OCI-LY3 (cell line): ENCODE data around the gene CARD19.

ENCODE experiments used
- H2AFZ ChIP-seq: fragments of 200-600, 300-600 bp; shearing (Covaris generic); 2 replicates; pipeline ENCODE4 v1.6.0; 2014; ENCODE audit warnings: antibody characterized with exemption, low read depth, low read length
- H3K27ac ChIP-seq: fragments of 200-600, 300-600 bp; sonication (generic); 2 replicates; pipeline ENCODE4 v1.5.1; 2014; ENCODE audit warnings: mild to moderate bottlenecking, low read length, moderate library complexity, mixed read lengths
- H3K27me3 ChIP-seq: fragments of 200-600, 300-600 bp; sonication (generic); 2 replicates; pipeline ENCODE4 v1.6.1; 2014; ENCODE audit warnings: low read depth, low read length, mixed read lengths
- H3K36me3 ChIP-seq: fragments of 200-600, 300-600 bp; sonication (generic); replicated peaks from 2 replicates; pipeline ENCODE3; 2014; ENCODE audit warnings: low read depth, low read length, mixed read lengths
- H3K4me1 ChIP-seq: fragments of 300-600, 200-600 bp; sonication (generic); 2 replicates; pipeline ENCODE4 v1.6.1; 2014; ENCODE audit warnings: low read length, mixed read lengths
- H3K4me2 ChIP-seq: fragments of 200-600, 300-600 bp; sonication (generic); 2 replicates; pipeline ENCODE4 v1.6.1; 2014; ENCODE audit warnings: low read length, mixed read lengths
- H3K4me3 ChIP-seq: fragments of 300-600, 200-600 bp; sonication (generic); 2 replicates; pipeline ENCODE4 v1.5.1; 2014; ENCODE audit warnings: antibody characterized with exemption, mild to moderate bottlenecking, low read length, moderate library complexity
- H3K79me2 ChIP-seq: fragments of 300-600, 200-600 bp; shearing (Covaris generic); 2 replicates; pipeline ENCODE4 v1.6.1; 2014; ENCODE audit warnings: mild to moderate bottlenecking, low read length, mixed read lengths
- H3K9ac ChIP-seq: fragments of 300-600, 200-600 bp; shearing (Covaris generic); 2 replicates; pipeline ENCODE4 v1.6.0; 2014; ENCODE audit warnings: mild to moderate bottlenecking, low read length, moderate library complexity
- H3K9me3 ChIP-seq: fragments of 200-600, 300-600 bp; shearing (Covaris generic); 2 replicates; pipeline ENCODE4 v1.6.1; 2014; ENCODE audit warnings: low read length, mixed read lengths; ENCODE audit not compliant: insufficient read depth
- H4K20me1 ChIP-seq: fragments of 200-600, 300-600 bp; sonication (generic); 2 replicates; pipeline ENCODE4 v1.6.1; 2016; ENCODE audit warnings: low read length, mixed read lengths; ENCODE audit not compliant: insufficient read depth
- EZH2phosphoT487 ChIP-seq: fragments of 200-600 bp; shearing (Covaris generic); IDR thresholded peaks from 2 replicates; pipeline ENCODE4 v1.6.1; 2018; ENCODE audit warnings: antibody characterized with exemption, mixed run types, low read depth
- TF ChIP-seq, protein P1 (sequence below): fragments of 200-600, 300-600 bp; sonication (generic); IDR thresholded peaks from 2 replicates; pipeline ENCODE4 v1.5.1; 2014; ENCODE audit warnings: antibody characterized with exemption, low read length, low read depth

Gene CARD19

DNA sequence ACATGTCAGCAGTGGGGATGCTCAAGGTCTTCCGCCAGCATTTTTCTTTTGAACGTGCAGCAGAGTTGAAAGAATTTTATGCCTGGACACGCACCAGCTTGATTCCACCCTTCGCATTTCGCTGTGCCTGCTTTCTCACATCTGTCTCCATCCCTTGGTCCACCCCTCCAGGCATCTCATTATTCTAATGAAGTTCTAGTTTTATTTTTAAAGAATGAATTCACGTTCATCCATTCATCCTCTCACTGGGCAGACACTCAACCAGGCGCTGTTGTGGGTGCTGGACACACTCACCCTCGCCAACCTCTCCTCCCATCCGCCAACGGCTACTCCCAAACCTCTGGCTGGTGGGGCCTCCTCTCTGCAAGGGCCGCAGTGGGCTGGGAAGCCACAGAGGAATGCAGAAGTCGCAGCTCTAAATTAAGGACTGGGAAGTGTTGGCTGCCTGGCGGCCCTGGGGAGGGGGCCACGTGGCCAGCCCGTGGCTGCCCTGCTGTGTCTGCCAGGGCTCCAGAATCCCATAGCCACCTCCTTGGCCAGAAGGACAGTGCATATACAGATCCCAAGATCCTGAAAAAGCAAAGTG is 30.8 kb upstream of the CARD19 start:
- H3K9ac ChIP-seq = no peak overlapping the region
- H3K27me3 ChIP-seq = no peaks in the 10 kb centered on the region
- no peak overlapping the region for H3K27ac ChIP-seq
- 0 out of 2 replicates have a peak, but pooled peaks cover 6% of the 10 kb centered on the region for H4K20me1 ChIP-seq
- no peak overlapping the region for H3K4me3 ChIP-seq
- H3K4me1 ChIP-seq = peaks cover 33% of the 10 kb centered on the region
- H3K4me2 ChIP-seq = no peak overlapping the region
- no peaks in the 10 kb centered on the region for H3K36me3 ChIP-seq
- no peak overlapping the region for H2AFZ ChIP-seq
- TF ChIP-seq EZH2phosphoT487 = no peak
- H3K9me3 ChIP-seq = no peaks in the 10 kb centered on the region
- H3K79me2 ChIP-seq = peaks cover 9% of the 10 kb centered on the region

DNA sequence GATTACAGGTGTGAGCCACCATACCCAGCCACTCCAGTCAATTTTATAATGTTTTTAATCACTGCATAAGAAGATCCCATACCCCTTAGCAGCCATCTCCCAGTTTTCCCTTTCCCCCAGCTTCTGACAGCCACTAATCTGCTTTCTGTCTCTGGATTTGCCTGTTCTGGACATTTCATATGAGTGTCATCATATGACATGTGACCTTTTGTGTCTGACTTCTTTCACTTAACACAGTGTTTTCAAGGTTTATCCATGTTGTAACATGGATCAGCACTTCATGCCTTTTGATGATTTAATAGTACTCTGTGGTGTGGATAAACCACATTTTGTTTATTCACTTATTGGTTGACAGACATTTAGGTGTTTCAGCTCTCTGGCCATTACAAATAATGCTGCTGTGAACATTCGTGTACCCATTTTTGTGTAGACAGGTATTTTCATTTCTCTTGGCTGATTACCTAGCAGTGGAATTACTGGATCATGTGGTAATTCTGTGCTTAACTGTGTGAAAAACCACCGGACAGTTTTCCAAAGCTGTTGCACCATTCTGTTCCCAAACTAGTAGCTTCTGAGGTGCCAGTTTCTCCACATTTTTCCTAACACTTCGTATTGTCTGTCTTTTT is 28.9 kb upstream of the CARD19 start:
- no peak overlapping the region for H3K27ac ChIP-seq
- H3K27me3 ChIP-seq = no peaks in the 10 kb centered on the region
- no peak overlapping the region for H3K4me3 ChIP-seq
- H3K36me3 ChIP-seq = no peaks in the 10 kb centered on the region
- no peaks in the 10 kb centered on the region for H3K9me3 ChIP-seq
- no peak overlapping the region for H3K9ac ChIP-seq
- H2AFZ ChIP-seq = no peak overlapping the region
- 0 out of 2 replicates have a peak, but pooled peaks cover 4% of the 10 kb centered on the region for H4K20me1 ChIP-seq
- H3K4me2 ChIP-seq = no peak overlapping the region
- TF ChIP-seq EZH2phosphoT487 = no peak
- TF ChIP-seq, protein P1, sequence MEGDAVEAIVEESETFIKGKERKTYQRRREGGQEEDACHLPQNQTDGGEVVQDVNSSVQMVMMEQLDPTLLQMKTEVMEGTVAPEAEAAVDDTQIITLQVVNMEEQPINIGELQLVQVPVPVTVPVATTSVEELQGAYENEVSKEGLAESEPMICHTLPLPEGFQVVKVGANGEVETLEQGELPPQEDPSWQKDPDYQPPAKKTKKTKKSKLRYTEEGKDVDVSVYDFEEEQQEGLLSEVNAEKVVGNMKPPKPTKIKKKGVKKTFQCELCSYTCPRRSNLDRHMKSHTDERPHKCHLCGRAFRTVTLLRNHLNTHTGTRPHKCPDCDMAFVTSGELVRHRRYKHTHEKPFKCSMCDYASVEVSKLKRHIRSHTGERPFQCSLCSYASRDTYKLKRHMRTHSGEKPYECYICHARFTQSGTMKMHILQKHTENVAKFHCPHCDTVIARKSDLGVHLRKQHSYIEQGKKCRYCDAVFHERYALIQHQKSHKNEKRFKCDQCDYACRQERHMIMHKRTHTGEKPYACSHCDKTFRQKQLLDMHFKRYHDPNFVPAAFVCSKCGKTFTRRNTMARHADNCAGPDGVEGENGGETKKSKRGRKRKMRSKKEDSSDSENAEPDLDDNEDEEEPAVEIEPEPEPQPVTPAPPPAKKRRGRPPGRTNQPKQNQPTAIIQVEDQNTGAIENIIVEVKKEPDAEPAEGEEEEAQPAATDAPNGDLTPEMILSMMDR = no peak
- peaks cover 14% of the 10 kb centered on the region for H3K4me1 ChIP-seq
- H3K79me2 ChIP-seq = 0 out of 2 replicates have a peak, but pooled peaks cover 4% of the 10 kb centered on the region

DNA sequence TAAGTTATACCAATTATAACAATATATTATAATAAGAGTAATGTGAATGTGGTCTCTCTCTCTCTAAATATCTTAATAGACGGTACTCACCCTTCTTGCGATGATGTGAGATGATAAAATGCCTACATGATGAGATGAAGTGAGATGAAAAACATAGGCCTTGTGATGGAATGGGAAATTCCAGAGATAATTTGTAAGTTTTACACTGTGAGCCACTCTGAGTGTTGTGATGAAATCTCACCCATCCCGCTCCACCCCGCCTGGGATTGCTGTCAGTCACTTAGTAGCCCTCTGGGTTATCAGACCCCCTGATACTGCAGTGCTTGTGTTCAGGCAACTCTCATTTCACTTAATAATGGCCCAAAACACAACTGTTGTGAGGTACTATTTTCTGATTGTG is 27.1 kb upstream of the CARD19 start:
- Histone ChIP-seq H3K36me3 (no peaks in the 10 kb centered on the region), H3K4me1 (peaks cover 6% of the 10 kb centered on the region)

DNA sequence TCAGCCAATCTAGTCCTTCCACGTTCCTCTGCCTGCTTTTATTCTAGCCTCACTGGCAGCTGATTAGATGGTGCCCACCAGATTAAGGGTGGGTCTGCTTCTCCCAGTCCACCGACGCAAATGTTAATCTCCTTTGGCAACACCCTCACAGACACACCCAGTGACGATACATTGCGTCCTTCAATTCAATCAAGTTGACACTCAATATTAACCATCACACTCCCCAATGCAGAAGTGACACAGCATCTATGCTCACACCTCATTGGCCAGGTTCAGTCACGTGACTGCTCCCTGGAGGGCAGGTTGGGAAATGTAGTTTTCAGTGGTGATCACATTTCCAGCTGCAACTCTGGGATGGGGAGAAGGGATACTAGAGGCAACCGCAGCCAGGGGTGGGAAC is 24.6 kb upstream of the CARD19 start:
- Histone ChIP-seq H3K9me3 (no peaks in the 10 kb centered on the region), H3K27me3 (no peaks in the 10 kb centered on the region), H3K79me2 (no peaks in the 10 kb centered on the region), H3K4me2 (no peak overlapping the region), H3K4me1 (no peaks in the 10 kb centered on the region), H2AFZ (no peak overlapping the region), H3K36me3 (no peaks in the 10 kb centered on the region), H3K9ac (no peak overlapping the region), H3K27ac (no peak overlapping the region), H3K4me3 (no peak overlapping the region), H4K20me1 (no peaks in the 10 kb centered on the region)
- TF ChIP-seq, protein P1 = no peak
- TF ChIP-seq EZH2phosphoT487 = no peak

More for the DNA sequence above, 27.1 kb upstream of the CARD19 start:
- TF ChIP-seq, protein P1 = no peak
- TF ChIP-seq EZH2phosphoT487 = no peak
- Histone ChIP-seq H4K20me1 (no peaks in the 10 kb centered on the region), H2AFZ (no peak overlapping the region), H3K9ac (no peak overlapping the region), H3K27ac (no peak overlapping the region), H3K4me3 (no peak overlapping the region), H3K9me3 (no peaks in the 10 kb centered on the region), H3K79me2 (no peaks in the 10 kb centered on the region), H3K4me2 (no peak overlapping the region), H3K27me3 (no peaks in the 10 kb centered on the region)
